Activated naive CD4-positive, alpha-beta T cell (primary cell): Measurements from ENCODE around the gene NSUN3.
"Not testable (repeated sequence)": the region's sequence is repeated elsewhere in the genome, so short reads cannot be mapped to it uniquely, and the experiment has no call there.

ENCODE experiments used
- DNase-seq, 4 experiments: peaks; one replicate each; lab custom pipeline; 2025; lab: John Stamatoyannopoulos, UW

Gene NSUN3

DNA sequence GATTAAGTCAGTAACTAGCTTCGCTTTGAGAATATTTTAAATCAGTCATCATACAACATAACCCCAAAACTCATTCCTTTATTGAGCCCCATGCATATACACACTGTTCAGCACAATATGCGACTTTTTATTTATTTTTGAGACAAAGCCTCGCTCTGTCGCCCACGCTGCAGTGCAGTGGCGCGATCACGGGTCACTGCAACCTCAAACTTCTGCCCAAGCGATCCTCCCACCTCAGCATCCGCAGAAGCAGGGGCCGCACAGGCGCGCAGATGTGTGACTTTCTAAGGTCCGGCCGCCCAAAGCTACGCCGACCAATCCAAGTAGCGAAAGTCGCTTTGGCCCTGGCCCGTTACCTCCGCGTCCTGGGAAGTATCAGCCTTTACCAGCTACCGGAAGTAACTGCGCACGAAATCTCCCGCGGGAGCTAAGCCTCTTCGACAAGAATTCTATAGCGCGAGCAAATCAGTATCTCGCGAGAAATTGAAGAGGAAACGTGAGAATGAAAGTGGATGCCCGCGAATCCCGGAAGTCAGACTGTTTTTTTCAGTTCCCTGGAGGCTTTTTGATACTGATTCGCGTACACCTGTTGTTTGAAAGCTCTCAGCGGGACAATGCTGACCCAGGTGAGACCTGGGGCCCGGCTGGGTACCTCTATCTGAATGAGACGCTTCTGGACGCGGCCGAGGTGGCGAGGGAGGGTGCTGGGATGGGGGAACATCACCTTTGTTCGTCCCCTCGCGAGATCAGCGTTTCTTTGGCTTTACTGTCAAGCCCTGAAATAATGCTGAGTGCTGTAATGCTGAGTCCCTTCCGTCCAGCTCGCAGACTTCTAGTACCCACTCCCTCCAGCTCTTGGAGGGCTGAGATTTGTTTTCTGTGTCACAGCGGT, at the start of gene NSUN3, which contains the start of gene DHFR2:
Gene NSUN3, plus strand, starts transcription at position 549 of the 892 bp plus-strand sequence. Its CDS starts 66 bp downstream, at position 615.
Gene DHFR2, minus strand, starts transcription at position 404 of the 892 bp plus-strand sequence. CDS start 1,405 bp downstream, outside the sequence.
- peak; percentile 43 to 71 (median 62) for DNase-seq

DNA sequence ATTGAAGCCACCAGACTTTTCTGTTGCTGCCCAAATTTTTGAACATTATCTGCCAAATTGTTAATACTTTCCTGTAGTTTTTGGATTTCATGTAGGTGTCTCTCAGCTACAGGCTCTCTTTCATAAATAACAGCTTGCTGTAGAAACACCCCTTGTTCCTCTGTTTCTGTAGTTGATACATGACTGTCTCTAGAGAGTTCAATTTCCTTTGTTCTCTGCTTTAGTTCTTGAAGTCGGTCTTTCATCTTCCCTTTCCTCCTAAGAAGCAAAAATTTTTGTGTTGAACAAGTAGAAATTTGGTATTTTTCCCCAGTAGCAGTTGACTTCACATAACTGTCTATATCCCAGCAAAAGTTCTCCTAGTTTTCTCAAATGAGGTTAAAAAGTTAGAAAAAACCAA, 47.8 kb upstream of the NSUN3 start:
- no peak for DNase-seq

DNA sequence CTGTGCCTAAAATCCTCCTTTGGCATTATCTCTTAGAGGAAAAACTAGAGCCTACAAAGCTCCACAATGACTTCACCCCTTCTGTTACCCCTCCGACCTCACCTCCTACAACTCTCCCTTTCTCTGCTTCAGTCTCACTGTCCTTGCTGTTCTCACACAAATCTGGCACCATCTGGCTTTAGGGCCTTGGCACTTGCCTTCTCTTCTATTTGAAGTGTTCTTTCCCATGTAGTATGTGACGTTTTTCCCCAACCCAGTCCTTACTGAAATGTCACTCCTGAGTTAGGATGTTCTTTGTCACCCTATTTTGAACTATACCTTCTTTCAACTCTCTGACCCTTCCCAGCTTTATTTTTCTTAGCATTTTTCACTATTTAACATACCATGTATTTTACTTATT, 43.2 kb upstream of the NSUN3 start:
- no peak for DNase-seq

DNA sequence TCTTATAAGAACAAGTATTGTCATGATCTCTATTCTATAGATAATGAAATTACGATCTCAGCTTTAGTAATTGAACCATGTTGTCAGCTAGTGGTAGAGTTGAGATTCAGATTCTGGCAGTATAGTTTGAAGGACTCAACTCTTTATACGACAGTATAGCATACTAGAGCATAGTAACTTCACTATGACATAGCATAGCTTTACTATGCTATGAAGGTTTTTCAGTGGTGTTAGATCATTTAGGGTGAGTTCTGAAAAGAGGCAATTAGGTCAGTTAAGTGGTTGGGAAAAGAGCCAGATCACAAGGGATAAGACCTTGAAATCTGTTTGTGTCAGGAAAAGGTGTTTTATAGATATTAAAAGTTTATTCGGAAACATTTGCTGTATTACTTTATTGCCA, 42.6 kb upstream of the NSUN3 start:
- no peak for DNase-seq

DNA sequence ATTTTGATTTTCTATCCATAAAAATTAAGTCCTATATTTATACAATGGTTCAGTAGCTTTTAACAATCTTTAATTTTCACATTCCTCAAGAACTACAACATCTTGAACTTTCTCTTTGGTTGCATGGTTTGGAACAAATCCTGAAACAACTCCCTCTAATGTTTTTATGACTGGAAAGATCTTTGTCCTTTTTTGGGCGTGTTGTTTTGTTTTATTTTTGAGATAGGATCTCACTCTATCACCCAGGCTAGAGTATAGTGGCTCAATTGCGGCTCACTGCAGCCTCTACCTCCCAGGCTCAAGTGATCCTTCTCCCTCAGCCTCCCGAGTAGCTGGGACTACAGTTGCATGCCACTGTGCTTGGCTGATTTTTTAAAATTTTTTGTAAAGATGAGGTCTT, 38.5 kb upstream of the NSUN3 start:
- DNase-seq = no peak

DNA sequence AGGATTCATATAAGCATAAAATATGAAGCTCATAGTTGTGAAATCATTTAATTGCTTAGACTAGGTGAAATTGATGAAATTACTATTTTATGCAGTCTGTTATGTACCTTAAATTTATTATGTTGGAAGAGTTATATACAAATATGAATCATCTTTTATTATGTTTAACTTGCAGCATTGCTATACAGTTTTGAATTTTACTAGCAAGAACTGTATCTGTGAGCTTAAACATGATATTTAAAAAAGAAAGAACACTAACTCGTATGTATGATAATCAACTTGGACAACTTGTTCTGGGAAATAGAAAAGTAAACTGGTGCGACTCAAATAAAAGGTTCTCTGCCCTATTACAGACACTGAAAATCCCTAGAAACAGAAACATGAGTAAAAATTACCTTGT, 36.2 kb upstream of the NSUN3 start:
- no peak for DNase-seq

DNA sequence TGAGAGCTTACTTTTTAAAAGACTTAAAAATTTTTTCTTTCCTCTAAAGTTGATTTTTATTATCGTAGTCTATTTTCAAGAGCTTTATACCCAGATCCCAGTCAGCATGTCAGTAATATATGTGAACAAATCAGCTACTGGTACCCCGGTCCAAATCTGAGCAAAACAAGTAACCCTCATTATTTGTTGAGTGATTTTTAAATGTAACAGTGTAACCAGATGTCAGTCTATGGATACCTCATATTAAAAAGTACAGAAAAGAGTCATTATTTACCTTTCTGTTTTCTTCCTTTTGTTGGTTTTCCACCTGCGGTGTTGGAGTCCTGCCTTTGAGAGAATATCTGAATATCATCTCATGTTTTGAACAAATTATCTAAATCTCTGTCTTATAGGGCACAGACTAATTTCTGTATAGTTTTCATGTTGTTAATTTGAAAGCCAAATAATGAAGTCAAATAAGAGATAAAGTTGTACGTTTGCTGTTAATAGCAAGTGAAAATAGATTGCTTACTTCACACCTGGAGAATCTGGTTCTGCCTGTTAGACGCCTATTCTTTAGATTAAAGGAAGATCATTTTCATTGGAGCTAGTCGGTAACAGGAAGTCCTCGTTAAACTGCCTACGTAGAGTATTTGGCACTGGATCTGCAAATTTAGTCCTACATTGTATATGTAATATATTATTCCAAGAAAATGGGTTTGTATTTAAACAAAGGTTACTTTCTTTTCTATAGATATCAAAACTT, 34.6 kb upstream of the NSUN3 start, which contains the start of gene STX19:
Gene STX19, minus strand, starts transcription at position 505 of the 745 bp plus-strand sequence. CDS start 13,328 bp downstream, outside the sequence.
- DNase-seq = no peak

DNA sequence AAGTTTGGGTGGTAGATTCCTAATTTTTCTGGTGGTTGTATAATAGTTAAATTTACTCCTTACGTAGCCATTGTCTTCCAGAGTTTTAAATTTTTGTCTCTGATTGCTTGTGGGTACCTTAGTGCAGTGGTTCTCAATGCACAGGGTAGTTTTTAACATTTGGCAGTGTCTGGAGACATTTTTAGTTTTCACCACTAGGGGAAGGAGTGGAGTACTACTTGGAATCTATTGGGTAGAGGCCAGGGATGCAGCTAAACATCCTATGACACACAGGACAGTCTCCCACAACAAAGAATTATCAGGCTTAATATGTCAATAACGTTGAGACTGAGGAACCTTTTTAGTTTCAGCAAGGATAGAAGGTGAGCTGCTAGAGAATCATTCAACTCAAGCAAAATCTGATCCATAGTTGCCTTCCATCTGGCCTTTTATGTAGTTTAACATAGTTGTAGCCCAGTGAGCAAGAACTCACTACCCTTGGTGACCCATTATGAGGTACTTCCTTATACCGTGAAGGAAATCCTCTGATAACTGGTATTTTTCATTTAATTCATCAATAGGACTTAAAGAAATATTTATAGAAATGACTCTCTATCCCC, 25.9 kb upstream of the NSUN3 start:
- no peak for DNase-seq

DNA sequence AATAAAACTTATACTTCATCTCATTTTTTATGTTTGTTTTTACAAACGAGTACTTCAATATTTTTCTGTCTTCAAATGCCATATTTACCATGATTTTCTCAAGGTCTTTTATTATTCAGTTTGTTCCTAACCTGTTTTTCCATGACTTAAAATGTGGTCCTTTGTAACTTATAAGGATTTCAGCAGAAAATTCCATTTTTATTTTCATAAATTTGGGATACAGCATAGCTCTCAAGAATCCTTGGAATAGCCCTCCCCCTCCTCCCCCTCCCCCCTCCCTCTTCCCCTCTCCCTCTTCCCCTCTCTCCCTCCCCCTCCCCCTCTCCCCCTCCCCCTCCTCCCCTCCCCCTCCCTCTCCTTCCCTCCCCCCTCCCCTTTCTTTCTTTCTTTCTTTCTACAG, 19.6 kb upstream of the NSUN3 start:
- DNase-seq = no peak

DNA sequence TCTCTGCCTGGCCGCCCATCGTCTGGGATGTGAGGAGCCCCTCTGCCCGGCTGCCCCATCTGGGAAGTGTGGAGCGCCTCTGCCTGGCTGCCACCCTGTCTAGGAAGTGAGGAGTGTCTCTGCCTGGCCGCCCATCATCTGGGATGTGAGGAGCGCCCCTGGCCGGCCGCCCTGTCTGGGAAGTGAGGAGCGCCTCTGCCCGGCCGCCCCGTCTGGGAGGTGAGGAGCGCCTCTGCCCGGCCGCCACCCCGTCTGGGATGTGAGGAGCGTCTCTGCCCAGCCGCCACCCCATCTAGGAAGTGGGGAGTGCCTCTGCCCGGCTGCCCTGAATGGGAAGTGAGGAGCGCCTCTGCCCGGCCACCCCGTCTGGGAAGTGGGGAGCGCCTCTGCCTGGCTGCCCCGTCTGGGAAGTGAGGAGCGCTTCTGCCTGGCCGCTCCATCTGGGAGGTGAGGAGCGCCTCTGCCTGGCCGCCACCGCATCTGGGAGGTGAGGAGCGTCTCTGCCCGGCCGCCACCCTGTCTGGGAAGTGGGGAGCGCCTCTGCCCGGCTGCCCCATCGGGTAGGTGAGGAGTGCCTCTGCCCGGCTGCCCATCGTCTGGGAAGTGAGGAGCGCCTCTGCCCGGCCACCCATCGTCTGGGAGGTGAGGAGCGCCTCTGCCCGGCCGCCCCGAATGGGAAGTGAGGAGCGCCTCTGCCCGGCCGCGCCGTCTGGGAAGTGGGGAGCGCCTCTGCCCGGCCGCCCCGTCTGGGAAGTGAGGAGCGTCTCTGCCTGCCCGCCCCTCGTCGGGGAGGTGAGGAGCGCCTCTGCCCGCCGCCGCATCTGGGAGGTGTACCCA, 18.5 kb upstream of the NSUN3 start:
- not testable (repeated sequence) for DNase-seq

DNA sequence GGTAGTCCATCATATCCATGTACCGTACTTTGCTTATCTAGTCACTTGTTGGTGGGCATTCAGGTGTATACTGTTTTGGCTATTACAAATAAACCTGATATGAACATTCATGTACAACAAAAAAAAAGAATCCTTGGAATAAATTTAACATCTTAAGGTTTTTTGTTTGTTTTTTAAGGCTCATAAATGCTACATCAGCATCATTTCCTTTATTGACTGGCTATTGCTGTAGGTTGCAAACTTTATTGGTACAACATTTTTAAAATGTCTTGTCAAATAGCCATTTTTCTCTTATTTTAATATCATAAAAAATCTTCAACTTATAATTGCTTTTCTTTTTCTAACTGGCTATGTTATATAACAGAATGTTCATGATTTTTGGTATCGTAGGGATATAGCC, 16.3 kb upstream of the NSUN3 start:
- no peak for DNase-seq

DNA sequence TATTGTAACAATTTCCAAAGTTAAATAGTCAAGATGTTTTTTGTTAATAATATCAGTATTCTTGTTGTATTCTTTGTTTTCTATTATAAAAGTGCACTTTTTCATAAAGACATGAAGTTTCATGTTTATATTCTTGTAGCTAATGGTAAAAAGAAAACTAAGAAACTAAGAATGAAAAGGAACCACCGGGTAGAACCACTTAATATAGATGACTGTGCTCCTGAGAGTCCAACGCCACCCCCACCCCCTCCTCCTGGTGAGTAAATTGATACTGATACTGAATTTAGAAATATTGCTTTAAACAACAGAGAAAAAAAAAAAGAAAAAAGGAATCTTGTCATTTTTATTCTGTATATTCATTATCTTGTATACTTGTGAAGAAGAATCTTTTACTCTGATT, 13.6 kb upstream of the NSUN3 start:
- no peak for DNase-seq

DNA sequence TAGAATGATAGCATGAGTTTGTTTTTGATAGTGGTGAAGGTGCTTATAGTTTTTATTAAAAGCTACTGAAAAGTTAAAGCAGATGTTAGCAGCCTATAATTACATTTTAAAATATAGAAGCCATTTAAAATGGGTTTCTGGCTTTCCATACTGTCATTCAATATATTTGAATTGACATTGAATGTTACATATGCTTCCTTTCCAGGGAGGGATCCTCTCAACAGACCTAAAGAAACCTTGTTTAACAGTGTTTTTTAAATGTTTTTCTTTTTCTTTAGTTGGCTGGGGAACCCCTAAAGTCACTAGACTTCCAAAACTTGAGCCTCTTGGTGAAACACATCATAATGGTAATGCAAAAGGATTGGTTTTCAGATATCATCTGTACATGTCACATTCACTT, 12.3 kb upstream of the NSUN3 start:
- DNase-seq = no peak

DNA sequence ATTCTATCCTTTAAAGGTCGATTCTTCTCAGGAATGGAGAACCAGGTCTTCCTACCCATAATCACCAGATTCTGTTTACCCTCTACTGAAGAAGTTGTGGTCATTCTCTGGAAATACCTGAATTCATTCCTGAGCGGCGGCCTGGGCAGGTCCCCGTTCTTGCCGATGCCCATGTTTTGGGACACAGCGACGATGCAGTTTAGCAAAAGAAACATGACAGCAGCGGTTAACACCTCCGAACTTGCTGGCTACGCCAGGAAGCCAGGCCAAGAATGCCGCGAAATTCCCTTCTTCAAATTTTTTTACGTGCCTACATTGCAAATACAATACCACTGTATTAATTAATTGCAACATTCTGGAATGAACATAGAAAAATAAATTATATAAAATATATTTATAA, 1.6 kb upstream of the NSUN3 start:
- no peak for DNase-seq

DNA sequence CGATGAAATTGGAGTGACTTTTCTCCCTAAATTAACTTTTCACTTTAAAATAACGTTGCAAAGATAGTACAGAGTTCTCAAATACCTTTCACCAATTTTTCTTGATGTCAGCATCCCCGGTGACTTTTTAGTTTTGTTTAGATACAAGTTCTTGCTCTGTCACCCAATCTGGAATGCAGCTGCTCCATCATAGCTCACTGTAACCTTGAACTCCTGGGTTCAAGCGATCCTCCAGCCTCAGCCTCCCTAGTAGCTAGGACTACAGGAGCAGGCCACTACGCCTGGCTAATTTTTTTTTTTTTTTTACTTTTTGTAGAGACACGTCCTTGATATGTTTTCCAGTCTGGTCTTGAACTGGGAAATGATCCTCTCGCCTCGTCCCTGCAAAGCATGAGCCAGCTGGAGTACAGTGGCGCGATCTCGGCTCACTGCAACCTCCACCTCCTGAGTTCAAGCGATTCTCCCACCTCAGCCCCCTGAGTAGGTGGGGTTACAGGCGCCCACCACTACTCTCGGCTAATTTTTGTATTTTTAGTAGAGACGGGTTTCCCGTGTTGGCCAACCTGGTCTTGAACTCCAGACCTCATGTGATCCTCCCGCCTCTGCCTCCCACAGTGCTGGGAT, 747 bp downstream of the NSUN3 start:
- DNase-seq = no peak

DNA sequence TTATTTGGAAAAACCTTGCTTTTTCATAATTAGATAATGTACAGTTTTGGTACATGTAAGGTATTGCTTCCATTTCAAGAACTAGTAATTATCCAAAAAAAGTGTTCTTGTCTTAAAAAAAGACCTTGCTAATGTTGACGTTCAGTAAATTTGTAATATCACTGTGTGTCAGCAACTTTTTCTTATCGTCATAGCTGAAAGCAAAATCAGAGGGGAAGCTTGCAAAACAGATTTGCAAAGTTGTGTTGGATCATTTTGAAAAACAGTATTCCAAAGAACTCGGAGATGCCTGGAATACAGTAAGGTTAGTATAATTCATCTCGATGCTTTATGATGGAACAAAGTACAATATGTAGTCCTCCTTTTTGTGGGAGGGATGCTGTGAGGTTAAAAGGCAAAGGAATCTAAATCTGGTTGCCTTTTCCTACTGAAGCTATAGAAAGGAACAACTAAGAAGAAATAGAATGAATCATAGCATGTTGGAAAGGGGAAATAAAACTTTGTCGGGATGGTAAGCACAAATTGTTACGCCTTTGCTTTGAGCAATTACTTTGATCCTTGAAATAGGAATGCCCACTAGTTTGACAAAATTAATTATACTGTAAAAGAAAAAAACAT, 1.5 kb downstream of the NSUN3 start:
- DNase-seq = no peak

DNA sequence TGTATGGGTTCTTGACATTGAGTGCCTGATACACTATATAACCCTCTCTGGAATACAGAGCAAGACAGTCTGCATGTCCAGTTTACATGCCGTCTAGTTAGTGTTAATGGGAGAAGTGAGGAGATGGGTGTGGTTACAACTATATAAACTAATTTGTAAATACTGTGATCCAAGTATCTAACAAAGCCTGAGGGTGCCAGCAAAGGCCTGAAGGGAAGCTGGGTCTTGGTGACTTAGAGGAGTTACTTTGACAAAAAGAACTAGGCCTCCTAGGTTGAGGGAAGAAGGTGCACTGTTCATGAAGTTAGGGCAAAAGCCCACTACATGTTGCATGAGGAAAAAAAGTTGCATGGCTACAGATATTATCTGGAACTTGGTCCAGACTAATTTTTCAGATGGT, 2.3 kb downstream of the NSUN3 start:
- DNase-seq = no peak

DNA sequence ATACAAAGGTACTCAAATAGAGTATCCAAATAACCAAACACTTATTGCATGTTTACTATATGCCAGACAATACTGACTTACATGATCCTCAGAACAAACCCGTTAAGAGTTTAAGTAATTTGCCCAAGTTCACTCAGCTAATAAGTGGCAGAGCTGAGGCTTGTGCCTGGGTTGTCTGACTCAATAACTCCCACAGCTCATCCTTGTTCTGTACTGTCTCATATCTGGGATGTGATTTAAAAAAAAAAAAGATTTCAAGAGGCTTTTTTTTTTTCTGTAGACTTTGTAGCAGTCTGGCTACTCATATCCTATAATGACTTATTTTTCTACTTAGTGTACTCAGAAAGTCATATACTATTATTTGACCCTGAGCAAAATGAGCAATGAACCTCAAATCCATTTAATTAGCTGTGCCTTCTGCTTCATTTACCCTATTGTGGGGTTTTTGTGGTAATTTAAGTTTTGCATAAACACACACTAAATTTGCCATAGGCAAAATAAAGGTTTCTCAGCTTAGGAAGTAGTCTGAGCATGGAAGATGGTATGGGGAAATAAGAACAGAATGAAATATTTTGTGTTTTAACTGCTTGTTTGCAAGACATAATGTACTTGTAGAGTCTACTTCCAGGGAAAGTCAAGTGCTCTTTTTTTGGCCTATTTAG, 3.1 kb downstream of the NSUN3 start:
- DNase-seq = no peak

DNA sequence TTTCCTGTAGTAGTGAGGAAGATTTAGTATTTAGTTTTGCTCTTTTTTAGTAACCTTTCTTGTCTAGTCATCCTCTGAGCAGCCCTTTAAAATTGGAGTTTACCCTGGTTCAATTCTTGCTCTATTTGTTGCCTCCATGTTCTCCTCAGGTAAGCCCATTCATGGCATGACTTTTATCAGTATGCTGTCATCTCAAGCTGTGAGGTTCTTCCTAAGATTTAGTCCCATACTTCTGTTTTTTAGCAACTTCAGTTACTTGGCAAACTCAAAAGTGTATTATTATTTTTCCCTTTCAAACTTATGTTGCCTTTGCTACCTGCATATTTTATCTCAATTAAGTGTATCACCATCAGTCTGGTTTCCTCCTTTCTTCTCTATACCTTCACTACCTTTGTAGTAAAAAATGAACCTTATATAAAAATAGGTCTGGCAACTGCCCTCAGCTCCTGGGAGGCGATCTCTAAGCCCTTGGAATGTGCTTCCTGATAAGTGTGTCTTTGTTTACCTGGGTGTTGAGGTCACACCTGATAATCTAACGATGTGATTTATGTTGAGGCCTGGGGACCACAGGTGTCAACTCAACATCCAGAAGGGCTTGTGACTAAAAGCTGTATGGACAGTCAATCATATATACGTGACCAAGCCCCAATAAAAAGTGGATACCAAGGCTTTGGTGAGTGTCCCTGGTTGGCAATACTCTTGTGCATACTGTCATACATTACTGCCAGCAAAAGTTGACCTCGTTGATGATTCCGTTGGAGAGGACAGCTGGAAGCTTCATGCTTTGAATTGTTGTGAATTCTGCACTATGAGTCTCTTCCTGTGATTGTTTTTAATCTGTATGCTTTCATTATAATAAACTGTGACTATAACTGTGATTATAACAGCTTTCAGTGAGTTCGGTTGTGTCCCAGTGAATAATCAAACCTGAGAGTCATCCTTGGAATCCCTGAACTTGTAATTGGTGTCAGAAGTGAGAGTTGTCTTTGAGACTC, 3.9 kb downstream of the NSUN3 start:
- DNase-seq = no peak
